ENCODE results near the gene GPC6.

- no peak for TF ChIP-seq POLR2A (IDR thresholded peaks at IDR 0.05; ENCODE audit: low read depth, low read length)
- TF ChIP-seq POLR2AphosphoS5 (IDR thresholded peaks at IDR 0.05; ENCODE audit: low read depth, low read length), result no peak
- TF ChIP-seq TAF1 (IDR thresholded peaks at IDR 0.05; ENCODE audit: borderline replicate concordance, low read depth, low read length), result no peak
These were observed 1124.8 kb downstream of the GPC6 start for GRCh38 chr13:94351292-94351990.
